HuH-7.5 (cell line): ENCODE measurements around the gene TRMT112.

Experiments
- DNase-seq: peaks from one replicate; pipeline ENCODE4 v3.0.0; 2011; ENCODE audit warnings: low spot score

Gene TRMT112

DNA sequence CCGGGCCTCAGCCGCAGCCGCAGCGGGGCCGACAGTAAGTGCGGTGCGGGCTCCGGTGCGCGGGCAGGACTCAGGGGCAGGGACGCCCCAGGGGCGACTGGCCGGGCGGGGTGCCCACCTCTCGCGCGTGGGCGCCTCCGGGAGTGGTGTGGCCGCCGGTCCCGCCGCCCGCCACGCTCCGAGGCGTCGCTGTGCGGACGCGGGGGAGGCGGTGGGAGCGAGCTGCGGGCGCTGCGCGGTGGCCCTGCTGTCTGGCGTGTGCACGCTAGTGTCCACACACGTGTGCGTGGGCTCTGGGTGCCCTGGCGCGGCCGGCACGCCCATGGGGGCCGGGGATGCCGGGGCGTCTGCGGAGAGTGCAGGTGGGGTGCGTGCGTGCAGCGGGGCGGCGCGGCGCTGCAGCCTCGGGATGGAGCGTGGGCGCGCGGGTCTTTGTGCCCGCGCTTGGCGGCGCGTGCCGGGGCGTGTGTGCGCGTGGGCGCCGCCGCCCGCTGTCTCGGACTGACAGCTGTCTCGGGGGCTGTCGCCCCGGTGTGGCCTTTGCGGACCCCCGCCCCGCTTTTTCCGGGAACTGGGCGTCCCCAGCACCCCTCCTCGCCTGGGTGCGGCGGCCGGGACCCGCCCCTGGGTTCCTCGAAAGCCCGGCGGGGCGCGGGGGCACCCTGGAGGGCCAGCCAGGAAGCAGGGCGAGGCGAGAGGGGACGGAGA, 25.5 kb downstream of the TRMT112 start:
- no peak for DNase-seq

DNA sequence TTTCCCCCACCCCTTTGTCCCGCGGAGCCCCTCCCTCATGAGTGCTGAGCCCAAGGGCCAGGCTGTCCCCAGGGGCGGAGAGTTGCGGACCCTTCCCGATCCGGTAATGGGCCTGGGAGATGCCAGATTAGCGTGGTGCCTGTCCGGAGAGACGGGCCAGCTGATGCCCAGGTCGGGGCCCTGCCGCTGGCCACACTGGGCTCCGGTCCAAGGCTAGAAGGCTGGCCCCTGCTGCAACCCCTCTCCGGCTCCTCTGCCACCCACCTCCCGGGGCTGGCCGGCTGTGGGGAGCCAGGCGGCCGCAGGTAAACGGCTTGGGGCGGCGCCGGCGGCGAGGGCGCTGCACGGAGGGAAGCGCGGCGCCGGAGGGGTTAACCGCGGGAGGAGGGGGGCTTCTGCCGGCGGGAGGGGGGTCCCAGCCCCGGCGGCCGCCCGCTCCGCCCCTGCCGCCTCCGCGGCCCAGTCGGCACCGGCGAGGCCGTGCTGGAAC, 26.1 kb downstream of the TRMT112 start, which contains the start of gene KCNK4:
Gene KCNK4 (plus strand): TSS at position 41 of the 490 bp plus-strand sequence. CDS start 1,717 bp downstream, outside the sequence.
- no peak for DNase-seq

DNA sequence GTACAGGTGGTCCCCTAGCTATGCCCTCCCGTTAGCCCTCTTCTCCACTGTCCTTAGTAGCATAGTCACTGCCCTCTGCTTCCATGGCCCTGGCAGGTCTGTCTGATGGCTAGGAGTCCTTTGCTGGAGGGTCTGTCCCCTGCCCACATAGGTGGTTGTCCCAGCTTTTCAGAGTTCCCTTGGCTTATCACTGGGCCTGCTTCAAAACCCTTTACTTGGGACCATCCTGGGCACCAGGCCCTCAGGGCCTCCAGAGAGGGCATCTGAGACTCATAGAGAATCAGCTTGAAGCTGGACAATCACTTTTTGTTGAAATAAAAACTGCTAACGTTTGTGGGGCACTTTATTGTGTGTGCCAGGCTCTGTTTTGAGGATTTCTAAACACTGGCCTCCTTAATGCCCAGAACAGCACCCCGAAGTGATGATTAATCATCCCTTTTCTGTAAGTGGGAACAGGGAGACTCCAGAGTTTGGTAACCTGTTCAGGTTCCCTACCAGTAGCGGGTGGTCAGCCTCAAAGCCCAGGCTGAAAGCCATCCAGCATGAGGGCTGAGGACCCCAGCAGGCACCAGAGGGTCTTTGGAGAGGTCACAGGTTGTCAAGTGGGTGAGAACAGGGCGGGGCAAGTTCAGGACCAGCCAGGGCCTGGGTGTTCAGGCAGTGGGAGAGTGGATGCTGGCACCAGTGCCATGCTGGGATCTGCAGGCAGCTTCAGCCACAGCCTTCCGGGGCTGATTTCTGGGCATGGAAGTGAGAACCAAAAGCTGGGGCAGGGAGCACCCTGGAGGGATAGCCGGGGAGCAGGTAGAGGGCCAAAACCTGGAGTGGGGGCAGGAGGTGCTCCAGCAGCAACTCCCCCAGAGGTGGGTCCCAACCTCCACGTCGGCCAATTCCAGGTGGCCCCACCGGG, 26.8 kb downstream of the TRMT112 start:
- DNase-seq = no peak

DNA sequence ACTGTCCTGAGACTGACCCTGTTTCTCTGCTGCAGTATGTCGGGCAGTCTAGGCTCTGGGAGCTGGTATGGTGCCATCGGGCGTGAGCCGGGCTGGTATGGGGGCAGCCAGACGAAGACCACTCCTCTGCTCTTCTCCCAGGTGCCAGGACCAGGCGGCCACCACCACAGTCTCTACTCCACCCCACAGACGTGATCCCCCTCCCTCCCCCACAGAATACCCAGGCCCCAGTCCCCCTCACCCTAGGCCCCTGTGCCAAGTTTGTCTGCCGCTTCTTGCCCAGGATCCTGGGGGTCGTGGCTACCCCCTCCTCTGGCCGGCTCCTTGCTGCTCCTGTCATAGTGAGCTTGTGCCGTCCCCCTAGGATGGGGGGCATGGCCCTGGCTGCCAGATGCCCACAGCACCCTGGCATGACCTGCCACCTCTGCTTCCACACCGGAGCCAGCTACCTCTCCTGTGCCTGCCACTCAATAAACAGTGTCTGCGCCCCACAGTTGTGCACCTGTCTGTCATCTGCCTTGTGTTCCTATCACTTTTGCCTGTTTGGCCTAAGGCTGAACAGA, 28.3 kb downstream of the TRMT112 start:
- no peak for DNase-seq

DNA sequence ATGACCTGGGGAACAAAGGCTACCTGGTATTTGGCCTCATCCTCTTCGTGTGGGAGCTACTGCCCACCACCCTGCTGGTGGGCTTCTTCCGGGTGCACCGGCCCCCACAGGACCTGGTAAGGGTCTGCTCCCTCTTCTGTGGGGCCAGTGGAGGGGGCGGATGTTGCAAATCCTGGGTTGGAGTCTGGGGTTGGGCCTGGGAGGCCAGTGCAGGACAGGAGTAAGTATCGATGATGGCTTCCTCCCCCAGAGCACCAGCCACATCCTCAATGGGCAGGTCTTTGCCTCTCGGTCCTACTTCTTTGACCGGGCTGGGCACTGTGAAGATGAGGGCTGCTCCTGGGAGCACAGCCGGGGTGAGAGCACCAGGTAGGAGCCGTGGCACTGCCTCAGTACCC, 29.0 kb downstream of the TRMT112 start:
- no peak for DNase-seq

DNA sequence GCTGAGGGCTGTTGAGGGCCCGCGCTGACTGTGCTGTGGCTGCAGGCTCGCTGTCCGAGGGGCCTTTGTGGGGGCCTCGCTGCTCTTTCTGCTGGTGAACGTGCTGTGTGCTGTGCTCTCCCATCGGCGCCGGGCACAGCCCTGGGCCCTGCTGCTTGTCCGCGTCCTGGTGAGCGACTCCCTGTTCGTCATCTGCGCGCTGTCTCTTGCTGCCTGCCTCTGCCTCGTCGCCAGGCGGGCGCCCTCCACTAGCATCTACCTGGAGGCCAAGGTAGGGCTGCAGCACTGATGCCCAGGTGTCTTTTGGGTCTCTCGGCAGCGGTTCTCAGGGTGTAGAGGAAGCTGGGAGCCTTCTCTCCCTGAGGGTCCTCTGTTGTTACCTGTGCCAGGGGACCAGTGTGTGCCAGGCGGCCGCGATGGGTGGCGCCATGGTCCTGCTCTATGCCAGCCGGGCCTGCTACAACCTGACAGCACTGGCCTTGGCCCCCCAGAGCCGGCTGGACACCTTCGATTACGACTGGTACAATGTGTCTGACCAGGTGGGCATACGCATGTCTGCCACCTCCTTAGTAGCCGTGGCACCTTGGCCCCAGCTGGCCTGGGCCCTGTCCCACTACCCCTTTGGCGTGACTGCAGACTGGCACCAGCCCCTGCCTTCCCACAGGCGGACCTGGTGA, 29.5 kb downstream of the TRMT112 start:
- DNase-seq = no peak

DNA sequence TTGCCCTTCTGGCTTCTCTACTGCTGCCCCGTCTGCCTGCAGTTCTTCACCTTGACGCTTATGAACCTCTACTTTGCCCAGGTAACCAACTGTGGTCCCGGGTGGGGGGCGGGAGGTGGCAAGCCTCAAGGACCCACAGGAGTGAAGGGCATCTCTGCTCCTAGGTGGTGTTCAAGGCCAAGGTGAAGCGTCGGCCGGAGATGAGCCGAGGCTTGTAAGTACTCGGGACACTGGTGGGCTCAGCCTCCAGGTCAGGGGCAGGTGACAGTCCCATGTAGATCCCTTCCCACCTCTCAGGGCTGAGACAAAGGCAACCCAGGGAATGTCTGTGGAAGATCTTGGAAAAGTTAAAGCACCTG, 30.6 kb downstream of the TRMT112 start:
- no peak for DNase-seq

DNA sequence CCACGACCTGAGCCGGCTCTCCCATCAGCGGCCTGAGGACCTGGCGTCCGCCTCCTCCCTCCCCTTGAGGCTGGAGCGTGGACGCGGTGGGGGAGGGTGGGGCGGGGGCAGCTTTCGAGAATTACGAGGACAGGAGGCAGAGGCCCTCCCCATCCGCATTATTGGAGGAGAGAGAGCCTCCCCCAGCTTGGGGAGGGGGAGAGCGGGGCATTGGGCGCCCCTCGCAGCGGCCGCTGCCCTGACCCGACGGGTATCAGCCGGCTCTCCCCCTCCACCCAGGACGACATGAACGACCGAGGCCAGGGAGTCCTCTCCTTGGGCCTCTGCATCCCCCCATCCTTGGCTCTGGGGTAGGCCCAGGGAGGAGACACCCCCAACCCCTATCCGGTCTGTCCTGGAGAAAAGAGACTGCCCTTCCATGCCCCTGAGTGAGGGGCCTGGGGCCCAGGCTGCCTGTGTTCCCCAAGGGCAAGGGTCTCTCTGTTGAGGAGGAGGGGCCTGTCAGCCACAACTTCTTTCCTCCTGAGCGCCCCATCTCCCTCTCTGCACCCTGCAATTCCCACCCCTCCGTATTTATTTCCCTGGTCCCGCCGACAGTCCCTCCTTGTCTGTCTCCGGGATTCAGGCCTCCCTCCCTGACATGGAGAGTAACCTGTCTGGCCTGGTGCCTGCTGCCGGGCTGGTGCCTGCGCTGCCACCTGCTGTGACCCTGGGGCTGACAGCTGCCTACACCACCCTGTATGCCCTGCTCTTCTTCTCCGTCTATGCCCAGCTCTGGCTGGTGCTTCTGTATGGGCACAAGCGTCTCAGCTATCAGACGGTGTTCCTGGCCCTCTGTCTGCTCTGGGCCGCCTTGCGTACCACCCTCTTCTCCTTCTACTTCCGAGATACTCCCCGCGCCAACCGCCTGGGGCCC, 31.2 kb downstream of the TRMT112 start:
- no peak for DNase-seq

DNA sequence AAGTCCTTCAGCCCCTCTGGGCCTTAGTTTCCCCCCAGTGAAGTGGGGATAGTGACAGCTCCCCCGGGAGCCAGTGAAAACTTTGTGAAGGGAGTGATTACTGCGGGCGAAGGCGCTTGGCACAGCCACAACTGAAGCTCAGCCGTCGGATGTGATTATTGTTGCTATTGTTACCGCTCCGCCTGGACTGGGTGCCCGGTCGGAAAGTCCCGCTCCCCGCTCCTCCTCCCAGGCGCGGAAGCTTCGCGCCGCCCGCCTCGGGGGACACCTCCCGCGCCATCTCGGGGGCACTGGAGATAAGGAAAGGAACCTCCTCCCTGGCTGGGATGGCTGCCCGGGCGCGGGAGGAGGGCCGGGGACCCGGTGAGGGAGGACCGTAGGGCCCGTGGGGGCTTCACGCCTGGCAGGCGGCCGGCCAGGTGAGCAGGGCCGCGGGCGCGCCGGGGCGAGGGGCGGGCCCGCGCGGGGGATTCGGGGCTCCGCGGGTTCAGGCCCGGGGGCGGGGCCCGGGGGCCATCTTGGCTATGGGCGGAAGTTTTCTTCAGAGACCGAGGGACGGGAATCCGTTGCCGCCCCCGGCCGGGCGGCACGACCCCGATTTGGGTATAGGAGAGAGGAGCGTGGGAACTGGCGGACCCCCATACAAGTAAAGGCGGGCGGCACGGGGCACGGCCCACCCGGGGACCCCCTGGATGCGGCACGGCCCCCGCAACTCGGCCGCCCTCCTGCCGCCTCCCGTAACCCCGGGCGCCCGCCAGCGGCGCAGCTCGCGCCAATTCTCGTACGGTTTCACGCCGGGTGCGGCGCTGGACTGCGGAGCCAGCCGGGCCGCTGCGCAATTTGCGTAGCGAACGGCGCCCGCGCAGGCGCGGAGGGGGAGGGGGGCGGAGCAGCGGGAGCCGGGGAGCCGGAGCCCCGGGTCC, 32.1 kb downstream of the TRMT112 start, which contains the start of gene GPR137:
Gene GPR137 (plus strand): TSS at position 887 of the 923 bp plus-strand sequence. CDS start 677 bp downstream, outside the sequence.
- peak; percentile 82 for DNase-seq

DNA sequence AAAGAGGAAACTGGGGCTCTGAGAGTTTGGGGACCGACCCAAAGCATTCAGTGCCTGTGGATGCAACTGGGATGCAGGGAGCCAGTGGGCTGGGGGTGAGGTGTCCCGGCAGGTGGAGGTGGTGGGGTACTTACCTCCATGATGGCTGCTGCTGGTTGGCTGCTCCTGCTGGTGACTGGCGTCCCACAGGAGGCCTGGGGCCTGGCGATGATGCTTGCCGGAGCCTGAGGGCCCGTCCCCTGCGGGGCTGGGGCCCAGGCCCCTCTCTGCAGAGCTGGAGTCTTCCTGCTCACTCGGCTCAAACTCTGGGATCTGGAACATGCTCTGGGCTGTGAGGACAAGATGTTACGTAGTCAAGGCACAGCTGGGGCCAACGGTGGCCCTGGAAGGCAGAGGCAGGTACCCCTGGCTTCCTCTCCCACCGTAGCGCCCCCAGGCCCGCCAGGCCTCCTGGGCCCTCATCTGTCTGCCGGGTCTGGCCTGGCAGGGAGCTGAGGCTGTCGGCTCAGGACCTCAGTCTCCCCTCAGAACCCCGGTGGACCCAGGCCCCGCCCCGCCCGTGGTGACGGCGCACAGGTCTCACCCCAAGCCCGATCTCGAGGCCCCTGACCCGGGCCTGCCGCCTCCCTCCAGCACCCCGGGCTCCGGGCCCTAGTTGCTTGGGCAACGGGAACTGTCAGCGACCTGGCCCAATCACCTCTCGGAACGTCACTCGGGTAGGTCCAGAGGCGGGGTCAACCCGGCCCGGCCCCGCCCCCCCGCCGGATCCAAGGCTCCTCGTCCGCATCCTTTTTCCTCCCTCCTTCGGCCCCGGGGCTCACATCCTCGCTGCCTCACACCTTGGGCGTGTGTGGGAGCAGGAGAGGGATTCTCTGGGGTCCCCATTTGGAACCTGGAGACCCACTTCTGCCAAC, 33.1 kb downstream of the TRMT112 start, which contains the start of gene BAD:
Gene BAD (minus strand): TSS at position 618 of the 914 bp plus-strand sequence. CDS start 297 bp downstream, at position 321.
- peak; percentile 97 for DNase-seq

DNA sequence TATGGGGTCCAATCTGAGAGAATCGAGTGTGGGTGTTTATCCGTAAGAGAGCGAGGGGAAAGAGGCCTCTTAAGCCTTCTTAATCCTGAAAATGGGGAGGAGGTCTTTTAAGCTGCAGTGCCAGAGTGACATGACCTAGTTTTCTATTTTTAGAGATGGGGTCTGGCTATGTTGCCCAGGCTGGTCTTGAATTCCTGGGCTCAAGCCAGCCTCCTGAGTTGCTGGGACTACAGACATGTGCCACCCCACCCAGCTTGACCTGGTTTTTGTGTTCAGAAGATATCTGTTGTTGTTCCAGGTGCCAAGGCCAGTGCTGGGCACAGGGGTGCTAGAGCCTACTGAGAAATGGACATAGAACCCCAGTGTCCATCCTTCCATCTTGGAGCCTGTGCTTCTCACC, 34.3 kb downstream of the TRMT112 start:
- no peak for DNase-seq

DNA sequence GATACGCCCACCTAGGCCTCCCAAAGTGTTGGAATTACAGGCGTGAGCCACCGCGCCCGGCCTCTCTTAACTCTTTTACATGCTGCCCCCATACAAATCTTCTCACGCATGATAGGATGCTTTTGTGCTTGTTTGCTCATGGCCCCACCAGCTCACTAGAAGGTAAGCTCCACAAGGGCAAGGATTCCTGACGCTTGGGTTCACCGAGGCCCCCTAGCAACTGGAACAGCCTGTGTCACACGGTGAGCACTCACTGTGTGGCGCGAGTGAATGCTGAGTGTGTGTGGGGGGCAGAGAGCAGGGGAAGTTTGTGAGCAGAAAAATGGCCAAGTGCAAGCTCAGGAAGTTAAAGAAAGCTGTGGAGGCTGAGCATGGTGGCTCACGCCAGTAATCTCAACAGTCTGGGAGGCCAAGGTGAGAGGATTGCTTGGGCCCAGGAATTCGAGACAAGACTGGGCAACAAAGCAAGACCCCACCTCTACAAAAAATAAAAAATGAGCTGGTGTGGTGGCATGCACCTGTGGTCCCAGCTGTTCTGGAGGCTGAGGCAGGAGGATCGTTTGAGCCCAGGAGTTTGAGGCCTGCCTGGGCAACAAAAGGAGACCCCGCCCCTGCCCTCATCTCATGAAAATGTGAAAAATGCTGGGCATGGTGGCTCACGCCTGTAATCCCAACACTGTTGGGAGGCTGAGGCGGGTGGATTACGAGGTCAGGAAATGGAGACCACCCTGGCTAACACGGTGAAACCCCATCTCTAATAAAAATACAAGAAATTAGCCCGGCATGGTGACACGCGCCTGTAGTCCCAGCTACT, 35.2 kb downstream of the TRMT112 start:
- no peak for DNase-seq

DNA sequence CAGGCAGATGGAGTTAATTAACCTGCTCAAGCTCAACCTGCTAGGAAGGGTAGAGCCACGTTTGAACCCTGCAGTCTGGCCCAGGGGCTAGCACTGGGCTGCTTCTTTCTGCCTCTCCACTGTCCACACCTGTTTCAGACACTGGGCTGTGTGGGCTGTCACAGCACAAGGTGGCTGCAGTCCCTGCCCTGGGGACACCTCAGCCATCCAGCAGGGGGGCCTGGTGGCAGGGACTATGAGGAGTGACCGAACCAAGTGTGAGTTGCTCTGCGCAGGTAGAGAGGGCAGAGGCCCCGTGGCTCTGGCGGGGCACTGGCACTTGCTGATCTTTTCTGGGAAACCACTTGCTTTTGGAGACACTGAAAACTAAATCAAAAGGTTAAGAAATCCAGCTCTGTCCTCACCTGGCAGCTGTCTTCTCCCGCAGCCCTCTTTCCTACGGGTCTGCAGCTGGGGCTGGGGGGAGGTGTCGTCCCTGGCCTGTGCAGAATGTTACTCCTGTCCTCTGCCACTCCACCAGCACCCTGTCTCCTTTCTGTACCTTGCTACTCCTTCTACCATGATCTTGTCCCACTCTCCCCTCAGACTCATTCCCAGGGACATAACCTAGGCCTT, 38.7 kb downstream of the TRMT112 start:
- no peak for DNase-seq

DNA sequence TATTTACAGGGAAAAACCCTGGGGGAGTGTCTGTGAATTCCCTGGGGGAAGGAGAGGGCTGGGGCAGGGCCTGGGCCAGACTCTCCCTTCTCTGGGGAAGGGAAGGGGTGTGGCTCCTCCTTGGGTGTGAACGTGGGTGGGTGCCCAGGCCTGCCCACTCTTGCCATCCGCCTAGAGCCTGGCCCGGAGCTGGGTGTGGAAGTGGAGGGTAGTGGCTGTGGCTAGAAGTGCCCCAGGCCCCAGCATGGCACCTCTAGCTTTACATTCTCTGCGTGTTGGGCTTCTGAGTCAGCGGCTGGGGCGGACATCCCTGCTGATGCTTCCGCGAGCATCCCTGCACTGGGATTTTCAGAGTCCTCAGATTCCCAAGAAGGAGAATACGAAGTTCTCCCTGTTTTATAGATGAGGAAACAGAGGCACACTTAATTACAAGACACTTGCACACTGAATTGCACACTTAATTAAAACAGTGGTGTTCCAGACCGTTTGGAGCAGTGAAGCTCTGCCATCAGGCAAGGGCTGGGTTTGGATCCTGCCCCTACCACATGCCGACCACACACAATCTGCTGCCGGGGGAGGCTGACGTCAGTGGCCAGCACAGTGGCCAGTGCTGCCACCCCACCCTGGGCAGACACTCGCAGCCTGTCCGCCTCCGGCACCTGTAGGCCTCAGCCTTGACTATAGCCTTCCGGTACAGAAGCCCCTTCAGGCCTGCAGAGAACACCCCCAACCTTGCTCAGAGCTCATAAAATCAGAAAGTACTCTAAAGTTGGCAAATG, 40.5 kb downstream of the TRMT112 start:
- DNase-seq = no peak

DNA sequence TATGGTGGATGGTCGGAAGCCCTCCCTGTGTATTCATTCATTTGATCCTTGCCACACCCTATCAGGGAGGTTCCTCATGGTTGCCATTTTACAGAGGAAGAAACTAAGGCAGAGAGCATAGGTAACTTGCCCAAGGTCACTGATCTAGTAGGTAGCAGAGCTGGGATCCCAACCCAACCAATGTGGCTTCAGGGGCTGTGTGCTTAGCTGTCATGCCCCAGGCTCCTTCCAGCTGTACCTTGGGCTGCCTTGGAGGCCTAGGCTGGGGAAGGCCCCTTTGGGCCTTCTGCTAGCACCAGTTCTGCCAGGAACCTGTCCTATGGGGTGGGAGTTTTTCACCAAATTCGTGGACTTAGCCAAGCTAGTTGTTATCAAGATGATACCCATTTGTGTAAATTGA, 41.5 kb downstream of the TRMT112 start:
- no peak for DNase-seq

DNA sequence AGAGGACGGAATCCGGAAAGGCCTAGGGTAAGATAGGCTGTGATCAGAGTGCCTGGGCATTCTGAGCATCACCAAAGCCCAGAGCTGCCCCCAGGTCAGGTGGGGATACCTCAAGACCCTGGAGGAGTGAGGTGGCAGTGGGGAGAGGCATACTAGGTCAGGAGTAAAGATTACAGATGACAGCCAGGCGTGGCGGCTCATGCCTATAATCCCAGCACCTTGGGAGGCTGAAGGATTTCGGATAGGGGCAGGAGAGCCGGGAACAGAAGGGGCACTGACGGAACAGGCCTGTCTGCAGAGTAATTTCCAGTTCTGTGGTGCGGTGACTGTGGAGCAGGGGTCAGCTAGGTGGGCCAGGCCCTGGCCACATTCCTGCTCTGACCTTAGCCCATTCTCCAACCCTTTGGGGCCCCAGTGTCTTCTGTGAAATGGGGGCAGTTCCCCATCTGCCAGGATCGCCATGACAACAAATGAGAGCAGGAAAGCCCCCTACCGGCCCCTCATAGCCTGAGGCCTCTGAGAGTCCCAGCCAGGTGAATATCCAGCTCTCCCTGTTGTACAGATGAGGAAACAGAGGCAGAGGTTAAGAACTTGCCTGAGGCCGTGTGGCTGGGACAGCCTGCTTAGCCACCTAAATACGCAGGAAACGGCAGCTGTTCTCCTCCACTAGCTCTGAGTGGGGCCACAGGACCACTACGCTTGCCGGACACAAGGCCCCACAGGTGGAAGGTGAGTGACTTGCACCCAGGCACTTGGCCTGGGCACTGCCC, 42.1 kb downstream of the TRMT112 start:
- DNase-seq = no peak
